Peyer's patch (tissue), 4 donors: Measurements from ENCODE around the gene TSPAN12.

Experiments
- CTCF ChIP-seq, 6 experiments: fragments of 450-650 bp in 4 of 6; fragments of 200-600 bp in 2 of 6; sonication (generic) in 1 of 6; IDR thresholded peaks; one replicate each; pipeline ENCODE4 v1.5.1; 2017 to 2019; ENCODE audit warnings: antibody characterized with exemption in 6 of 6, mild to moderate bottlenecking in 3 of 6, moderate library complexity in 1 of 6
- POLR2A ChIP-seq, 2 donors: fragments of 450-650 bp; IDR thresholded peaks; one replicate each; pipeline ENCODE4 v1.5.1; 2017; ENCODE audit warnings: antibody characterized with exemption in 2 of 2, mild to moderate bottlenecking in 2 of 2, moderate library complexity in 2 of 2

- TF ChIP-seq CTCF (IDR thresholded peaks at IDR 0.05): no peak
- no peak for TF ChIP-seq POLR2A (IDR thresholded peaks at IDR 0.05)
Observed at GRCh38 chr7:120874016-120874415, 16.1 kb upstream of the TSPAN12 start.
